PC-3 (cell line): ENCODE measurements around the gene TMEM141. TPM values are rescaled to one million over a fixed set of nuclear protein-coding genes. Genes with fewer than 3 reads are reported as not detected.

Source experiments
- ATAC-seq: fragments of 200-7000 bp; cut with Tn5 transposase; 2 replicates; pipeline ENCODE4 v1.9.1; 2020; ENCODE audit warnings: mild to moderate bottlenecking, moderate library complexity
- BruUV-seq: library from RNA; stranded (reverse); fragments of 400-500 nt; replicated peaks from 2 replicates; lab custom pipeline; 2021; lab: Mats Ljungman, UMichigan
- CTCF ChIA-PET: fragments of 300-600 bp; sonication (Branson Sonifier 250); formaldehyde crosslinking; loops from one replicate; lab custom pipeline; 2022; ENCODE audit warnings: antibody characterized with exemption; lab: Charles Lee
- POLR2A ChIA-PET: fragments of 300-600 bp; sonication (Branson Sonifier 250); formaldehyde crosslinking; loops from one replicate; lab custom pipeline; 2022; ENCODE audit warnings: antibody characterized with exemption; ENCODE audit not compliant: unreplicated experiment; lab: Charles Lee
- DNase-seq: peaks from one replicate; pipeline ENCODE4 v3.0.0-alpha.2; 2015
- H2AFZ ChIP-seq: fragments of 300-600 bp; sonication (generic); 2 replicates; pipeline ENCODE4 v1.6.0; 2016; ENCODE audit warnings: antibody characterized with exemption, low read length
- H3F3A ChIP-seq: fragments of 300-600 bp; sonication (generic); one replicate; pipeline ENCODE4 v1.6.0; 2017; ENCODE audit warnings: antibody characterized with exemption, low read length, control low read depth, mild to moderate bottlenecking; ENCODE audit not compliant: unreplicated experiment
- H3K27ac ChIP-seq: fragments of 300-600 bp; sonication (generic); 2 replicates; pipeline ENCODE4 v1.5.1; 2016; ENCODE audit warnings: mild to moderate bottlenecking, low read length
- H3K27me3 ChIP-seq: fragments of 300-600 bp; sonication (generic); 2 replicates; pipeline ENCODE4 v1.6.1; 2016; ENCODE audit warnings: low read length, mixed read lengths
- H3K36me3 ChIP-seq: fragments of 300-600 bp; sonication (generic); 2 replicates; pipeline ENCODE4 v1.6.1; 2016; ENCODE audit warnings: low read depth, mixed run types, low read length, mixed read lengths
- H3K4me1 ChIP-seq: fragments of 300-600 bp; sonication (generic); 2 replicates; pipeline ENCODE4 v1.5.1; 2016; ENCODE audit warnings: low read length; ENCODE audit not compliant: insufficient read depth
- H3K4me2 ChIP-seq: fragments of 300-600 bp; sonication (generic); 2 replicates; pipeline ENCODE4 v1.6.0; 2016; ENCODE audit warnings: low read length
- H3K4me3 ChIP-seq: fragments of 300-600 bp; sonication (generic); 2 replicates; pipeline ENCODE4 v1.5.1; 2016; ENCODE audit warnings: mild to moderate bottlenecking, low read length, mixed read lengths
- H3K79me2 ChIP-seq: fragments of 300-600 bp; sonication (generic); 2 replicates; pipeline ENCODE4 v1.6.1; 2017; ENCODE audit warnings: low read length, mixed read lengths
- H3K9ac ChIP-seq: fragments of 300-600 bp; sonication (generic); 2 replicates; pipeline ENCODE4 v1.6.0; 2016; ENCODE audit warnings: mild to moderate bottlenecking, low read length
- H3K9me2 ChIP-seq: fragments of 300-600 bp; sonication (generic); replicated peaks from 2 replicates; pipeline ENCODE4 v1.6.1; 2016; ENCODE audit warnings: mixed run types, low read length, mixed read lengths
- H3K9me3 ChIP-seq: fragments of 300-600 bp; sonication (generic); 2 replicates; pipeline ENCODE4 v1.6.1; 2016; ENCODE audit warnings: low read length, mixed read lengths
- H4K20me1 ChIP-seq: fragments of 300-600 bp; sonication (generic); 2 replicates; pipeline ENCODE4 v1.6.1; 2016; ENCODE audit warnings: low read length, mixed read lengths
- CTCF ChIP-seq: fragments of 300-600 bp; sonication (generic); conservative IDR thresholded peaks from 2 replicates; pipeline ENCODE4 v1.5.1; 2017; ENCODE audit warnings: antibody characterized with exemption, low read depth, mild to moderate bottlenecking, low read length
- EZH2 ChIP-seq: fragments of 300-600 bp; sonication (generic); IDR thresholded peaks from one replicate; pipeline ENCODE4 v1.6.1; 2017; ENCODE audit warnings: antibody characterized with exemption, mild to moderate bottlenecking, low read length; ENCODE audit not compliant: unreplicated experiment
- EZH2phosphoT487 ChIP-seq: fragments of 300-600 bp; sonication (generic); IDR thresholded peaks from 2 replicates; pipeline ENCODE4 v1.6.1; 2018; ENCODE audit warnings: mild to moderate bottlenecking, antibody characterized with exemption, low read length, borderline replicate concordance
- intact Hi-C: fragments of 100-400 bp; cut with micrococcal nuclease; formaldehyde crosslinking; loops from 2 replicates; pipeline ENCODE4 v1.9.0; 2023
- total RNA-seq: library from RNA; depleted of rRNA; stranded (reverse); fragments of >200 nt; gene quantifications from 2 replicates; pipeline ENCODE4 v1.2.3, GENCODE V29; 2014

Gene TMEM141
- total RNA-seq, 1 experiment from 2014 or later, result 101 TPM

GRCh38 chr9:136774416-136775045 lies 16.6 kb upstream of the TMEM141 start:
- Histone ChIP-seq H3K9me2 (no peaks in the 10 kb centered on the region), H3K36me3 (no peaks in the 10 kb centered on the region), H4K20me1 (no peaks in the 10 kb centered on the region), H3K4me1 (no peaks in the 10 kb centered on the region; the same call in 1 of the 2 replicates), H2AFZ (no peak overlapping the region), H3F3A (no peaks in the 10 kb centered on the region), H3K9me3 (no peaks in the 10 kb centered on the region), H3K4me3 (no peak overlapping the region), H3K27me3 (peaks cover 15% of the 10 kb centered on the region; the same call in 1 of the 2 replicates), H3K79me2 (no peaks in the 10 kb centered on the region), H3K9ac (no peak overlapping the region), H3K4me2 (no peak overlapping the region), H3K27ac (no peak overlapping the region)
- ATAC-seq, result no peak
- no TSS peak for BruUV-seq
- DNase-seq, result no peak
- intact Hi-C loops, result no loop called here
- no peak for TF ChIP-seq EZH2
- ChIA-PET CTCF (no interaction called here), POLR2A (interaction anchor here (0.6 kb wide), 1 partner anchor 150 kb away, joined by 4 read pairs; no protein-coding TSS in a partner anchor)

GRCh38 chr9:136775191-136775590 lies 16.0 kb upstream of the TMEM141 start:
- no peak overlapping the region for H3K4me2 ChIP-seq
- no peak overlapping the region for H3K9ac ChIP-seq
- no peak overlapping the region for H3K4me3 ChIP-seq
- TF ChIP-seq EZH2, result no peak
- no peak for TF ChIP-seq CTCF
- TF ChIP-seq EZH2phosphoT487, result no peak
- peaks cover 15% of the 10 kb centered on the region; the same call in 1 of the 2 replicates for H3K27me3 ChIP-seq
- no peak overlapping the region for H3K27ac ChIP-seq
- CTCF ChIA-PET, result no interaction called here
- ATAC-seq (no peak), DNase-seq (no peak)
- no peaks in the 10 kb centered on the region for H4K20me1 ChIP-seq
- no peaks in the 10 kb centered on the region for H3F3A ChIP-seq
- H3K9me3 ChIP-seq, result no peaks in the 10 kb centered on the region
- BruUV-seq, result no TSS peak
- H3K36me3 ChIP-seq, result no peaks in the 10 kb centered on the region
- intact Hi-C loops, result no loop called here
- H3K79me2 ChIP-seq, result no peaks in the 10 kb centered on the region
- H2AFZ ChIP-seq, result no peak overlapping the region
- POLR2A ChIA-PET, result interaction anchor here (0.6 kb wide), 1 partner anchor 150 kb away, joined by 4 read pairs; no protein-coding TSS in a partner anchor
- H3K4me1 ChIP-seq, result no peaks in the 10 kb centered on the region
- no peaks in the 10 kb centered on the region for H3K9me2 ChIP-seq

- DNase-seq (no peak), ATAC-seq (no peak)
- no peaks in the 10 kb centered on the region for H3K79me2 ChIP-seq
- H3K4me3 ChIP-seq, result no peak overlapping the region
- H3K27ac ChIP-seq, result no peak overlapping the region
- no peaks in the 10 kb centered on the region for H3K4me1 ChIP-seq
- no peaks in the 10 kb centered on the region for H3K36me3 ChIP-seq
- CTCF ChIA-PET, result no interaction called here
- H3K27me3 ChIP-seq, result peaks cover 15% of the 10 kb centered on the region; the same call in 1 of the 2 replicates
- no peak for TF ChIP-seq EZH2
- no peak for TF ChIP-seq EZH2phosphoT487
- TF ChIP-seq CTCF, result no peak
- H4K20me1 ChIP-seq, result no peaks in the 10 kb centered on the region
- intact Hi-C loops, result no loop called here
- H3F3A ChIP-seq, result no peaks in the 10 kb centered on the region
- no peak overlapping the region for H2AFZ ChIP-seq
- no peaks in the 10 kb centered on the region for H3K9me3 ChIP-seq
- H3K4me2 ChIP-seq, result no peak overlapping the region
- no peak overlapping the region for H3K9ac ChIP-seq
- POLR2A ChIA-PET, result no interaction called here
- H3K9me2 ChIP-seq, result no peaks in the 10 kb centered on the region
- no TSS peak for BruUV-seq
These were observed 14.2 kb upstream of the TMEM141 start for GRCh38 chr9:136776947-136777346.
